GM19351 (cell line): ENCODE measurements around the gene VAV2.

ENCODE experiments used
- ATAC-seq: cut with Tn5 transposase; IDR thresholded peaks from one replicate; pipeline ENCODE4 v1.9.1; 2021; ENCODE audit warnings: mild to moderate bottlenecking, moderate library complexity; ENCODE audit not compliant: unreplicated experiment

The VAV2 gene

GRCh38 chr9:133791069-133791468 is 201.1 kb downstream of the VAV2 start:
- no peak for ATAC-seq

GRCh38 chr9:133789778-133790177 is 202.3 kb downstream of the VAV2 start:
- ATAC-seq: no peak

GRCh38 chr9:133788819-133789717 is 203.1 kb downstream of the VAV2 start:
- ATAC-seq: no peak

GRCh38 chr9:133788045-133788818 is 203.9 kb downstream of the VAV2 start:
- no peak for ATAC-seq

- peak; percentile 77 for ATAC-seq
Observed at GRCh38 chr9:133787754-133788025, 204.4 kb downstream of the VAV2 start.

- ATAC-seq: no peak
Observed at GRCh38 chr9:133786907-133787753, 205.0 kb downstream of the VAV2 start.

- ATAC-seq: no peak
Observed at GRCh38 chr9:133786371-133786753, 205.8 kb downstream of the VAV2 start.

- no peak for ATAC-seq
Observed at GRCh38 chr9:133785753-133786370, 206.3 kb downstream of the VAV2 start.

- ATAC-seq: no peak
Observed at GRCh38 chr9:133784731-133785561, 207.2 kb downstream of the VAV2 start.

GRCh38 chr9:133783331-133783731 is 208.8 kb downstream of the VAV2 start:
- ATAC-seq: no peak

- ATAC-seq: no peak
Observed at GRCh38 chr9:133782157-133783130, 209.7 kb downstream of the VAV2 start.

GRCh38 chr9:133781828-133782135 is 210.3 kb downstream of the VAV2 start:
- no peak for ATAC-seq

- ATAC-seq: no peak
Observed at GRCh38 chr9:133780962-133781827, 210.9 kb downstream of the VAV2 start.

- ATAC-seq: no peak
Observed at GRCh38 chr9:133780404-133780945, 211.6 kb downstream of the VAV2 start.

- ATAC-seq: no peak
Observed at GRCh38 chr9:133779516-133780403, 212.4 kb downstream of the VAV2 start.

GRCh38 chr9:133779081-133779480 is 213.0 kb downstream of the VAV2 start:
- no peak for ATAC-seq
